Hematopoietic multipotent progenitor cell treated with erythropoietin and hydrocortisone succinate and interleukin-3 and kit ligand, for 8 days (in vitro differentiated cells): ENCODE data around the gene TUBB3.
A peak's percentile ranks its signal among the peaks of the same experiment; 100 is the strongest.
"Not testable (repeated sequence)": the region's sequence is repeated elsewhere in the genome, so short reads cannot be mapped to it uniquely, and the experiment has no call there.

Experiments
- DNase-seq: peaks from one replicate; pipeline ENCODE4 v3.0.0-alpha.2; 2015

TUBB3 gene

DNA sequence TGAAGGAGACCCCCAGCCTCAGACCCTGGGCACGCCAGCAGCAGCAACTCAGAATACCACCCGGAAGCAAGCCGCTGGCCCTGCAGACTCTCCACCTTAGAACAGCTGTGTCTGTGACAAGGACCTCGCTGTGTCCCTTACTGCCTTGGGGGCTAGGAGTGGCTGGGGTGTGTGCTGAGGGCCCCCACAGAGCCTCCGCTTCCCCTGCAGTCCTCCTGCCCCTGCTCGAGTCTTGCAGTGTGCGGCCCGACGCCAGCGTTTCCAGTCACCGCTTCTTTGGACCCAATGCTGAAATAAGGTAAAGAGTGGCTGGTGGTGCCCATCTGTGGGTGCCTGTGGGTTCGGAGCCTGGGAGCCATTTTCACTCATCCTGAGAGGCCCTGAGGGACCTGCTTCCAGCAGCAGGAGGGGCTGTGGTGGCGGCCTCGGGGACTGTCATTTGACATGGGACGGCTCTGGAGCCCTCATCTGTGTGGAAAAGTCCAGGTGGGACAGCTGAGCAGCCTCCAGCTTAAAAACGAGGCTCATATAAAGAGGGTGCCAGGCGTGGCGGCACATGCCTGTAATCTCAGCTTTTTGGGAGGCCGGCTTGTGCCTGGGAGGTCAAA lies 19.1 kb upstream of the TUBB3 start:
- no peak for DNase-seq

DNA sequence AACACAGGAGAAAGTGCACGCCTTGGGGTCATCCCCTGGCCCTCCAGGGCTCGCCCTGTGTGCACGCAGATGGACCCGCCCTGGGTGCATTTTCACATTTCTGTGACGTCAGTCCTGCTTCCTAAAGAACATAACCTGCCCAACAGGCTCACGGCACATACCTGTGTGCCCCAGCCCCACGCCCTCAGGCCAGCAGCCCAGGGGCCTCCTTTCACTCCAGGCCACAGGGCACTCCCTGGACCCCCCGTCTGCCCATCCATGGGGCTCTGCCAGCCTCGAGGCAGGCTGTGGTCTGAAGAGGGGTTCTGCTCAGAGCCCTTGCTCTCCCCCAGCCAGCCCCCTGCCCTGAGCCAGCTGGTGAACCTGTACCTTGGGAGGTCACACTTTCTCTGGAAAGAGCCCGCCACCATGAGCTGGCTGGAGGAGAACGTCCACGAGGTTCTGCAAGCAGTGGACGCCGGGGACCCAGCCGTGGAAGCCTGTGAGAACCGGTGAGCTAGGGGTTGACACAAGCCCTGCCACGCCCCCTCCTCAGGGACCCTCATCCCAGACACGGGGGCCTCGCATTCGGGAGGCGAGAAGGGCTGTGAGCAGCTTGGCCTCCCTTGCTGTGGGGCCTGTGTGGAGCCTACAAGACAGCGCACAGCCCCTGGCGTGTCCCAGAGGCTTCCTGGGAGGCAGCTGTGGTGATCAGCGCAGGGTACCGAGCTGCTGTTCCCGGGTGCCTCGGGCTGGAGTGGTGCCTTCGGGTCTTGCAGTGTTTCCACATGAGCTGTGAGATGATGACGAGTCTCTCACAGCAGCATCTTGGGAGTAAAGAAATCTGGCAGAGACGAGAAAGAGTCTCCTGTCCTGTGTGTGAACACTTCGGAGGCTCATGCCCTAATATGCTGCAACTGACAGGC lies 18.3 kb upstream of the TUBB3 start:
- DNase-seq = no peak

DNA sequence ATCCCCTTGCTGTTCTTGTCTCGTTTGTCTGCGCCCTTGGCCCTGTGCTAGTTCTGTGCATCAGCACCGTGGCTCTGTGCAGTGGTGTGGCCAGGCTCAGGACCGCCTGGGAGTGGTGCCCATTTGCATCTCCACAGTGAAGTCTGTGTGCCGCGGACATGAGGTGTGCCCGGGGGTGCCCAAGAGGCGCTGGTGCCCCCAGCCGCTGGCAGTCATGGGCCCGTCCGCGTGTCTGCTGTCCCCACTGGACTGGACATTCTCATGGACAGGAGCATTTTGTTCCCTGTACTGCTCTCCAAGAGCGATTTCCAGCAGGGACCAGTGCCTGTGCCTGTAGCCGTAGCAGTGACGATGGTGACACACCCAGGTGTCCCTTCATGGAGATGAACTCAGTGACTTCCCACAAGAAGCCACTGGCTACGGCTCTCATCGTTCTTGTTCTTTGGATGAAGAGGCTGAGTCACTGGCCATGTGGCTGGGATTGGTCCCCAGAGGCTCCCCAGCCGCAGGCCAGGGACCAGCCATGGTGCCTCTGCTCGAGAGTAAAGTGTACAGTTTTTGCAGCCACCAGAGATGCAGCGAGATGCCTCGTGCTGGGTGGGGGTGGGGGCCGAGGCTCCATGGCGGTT lies 17.5 kb upstream of the TUBB3 start:
- DNase-seq = no peak

DNA sequence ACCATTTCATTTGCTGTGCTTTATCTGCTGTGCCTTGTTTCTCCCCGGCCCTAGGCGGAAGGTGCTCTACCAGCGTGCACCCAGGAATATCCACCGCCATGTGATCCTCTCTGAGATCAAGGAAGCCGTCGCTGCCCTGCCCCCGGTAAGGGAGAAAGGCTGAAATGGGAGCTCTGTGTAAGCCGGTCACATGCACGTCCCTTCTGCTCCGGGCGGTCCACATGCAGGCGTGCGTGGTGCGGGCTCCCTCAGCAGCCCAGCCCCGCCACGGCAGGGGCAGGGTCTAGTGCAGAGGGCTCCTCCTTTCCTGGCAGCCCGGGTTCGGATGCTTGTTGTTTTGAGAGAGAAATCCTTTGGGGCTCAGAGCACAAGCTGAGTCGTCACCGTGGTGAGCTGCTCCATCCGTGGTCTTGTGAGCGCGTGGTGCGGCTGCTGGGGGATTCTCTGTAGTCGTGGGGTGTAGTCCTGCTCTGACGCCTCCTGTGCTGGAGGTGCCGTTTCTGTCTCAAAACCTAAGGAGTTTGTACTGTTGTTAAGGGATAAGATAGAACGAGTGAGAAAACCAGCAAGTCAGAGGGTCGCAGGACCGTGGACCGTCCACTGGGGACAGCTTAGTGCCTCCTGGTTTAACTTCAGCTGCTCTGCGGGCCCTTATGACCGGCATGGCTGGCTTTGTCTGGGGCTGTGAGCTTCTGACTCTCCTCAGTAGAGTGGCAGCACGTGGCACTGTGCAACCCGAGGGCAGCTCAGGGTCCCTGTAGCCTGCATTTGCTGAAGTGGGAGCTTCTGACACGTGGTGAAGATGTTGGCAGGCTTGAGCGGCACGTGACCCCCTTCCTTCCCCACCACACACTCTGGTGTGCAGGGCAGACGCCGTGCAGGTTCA lies 16.8 kb upstream of the TUBB3 start:
- DNase-seq = no peak

DNA sequence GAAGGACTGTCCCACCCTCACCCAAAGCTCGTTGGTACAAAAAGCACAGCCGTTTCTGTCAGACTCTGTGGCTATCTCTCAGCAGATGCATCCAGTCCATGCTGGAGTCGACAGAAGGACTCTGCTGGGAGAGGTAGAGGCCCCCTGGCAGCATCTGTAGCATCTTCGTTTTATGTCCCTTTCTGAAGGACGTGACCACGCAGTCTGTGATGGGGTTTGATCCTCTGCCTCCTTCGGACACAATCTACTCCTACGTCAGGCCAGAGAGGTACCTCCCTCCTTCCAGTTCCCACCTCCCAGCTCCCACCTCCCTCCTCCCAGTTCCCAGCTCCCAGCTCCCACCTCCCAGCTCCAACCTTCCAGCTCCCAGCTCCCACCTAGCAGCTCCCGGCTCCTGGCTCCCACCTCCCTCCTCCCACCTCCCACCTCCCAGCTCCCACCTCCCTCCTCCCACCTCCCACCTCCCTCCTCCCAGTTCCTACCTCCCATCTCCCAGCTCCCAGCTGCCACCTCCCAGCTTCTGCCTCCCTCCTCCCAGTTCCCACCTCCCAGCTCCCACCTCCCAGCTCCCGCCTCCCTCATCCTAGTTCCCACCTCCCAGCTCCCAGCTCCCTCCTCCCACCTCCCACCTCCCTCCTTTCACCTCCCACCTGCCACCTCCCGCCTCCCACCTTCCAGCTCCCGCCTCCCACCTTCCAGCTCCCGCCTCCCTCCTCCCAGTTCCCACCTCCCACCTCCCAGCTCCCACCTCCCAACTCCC lies 15.9 kb upstream of the TUBB3 start:
- DNase-seq = no peak

DNA sequence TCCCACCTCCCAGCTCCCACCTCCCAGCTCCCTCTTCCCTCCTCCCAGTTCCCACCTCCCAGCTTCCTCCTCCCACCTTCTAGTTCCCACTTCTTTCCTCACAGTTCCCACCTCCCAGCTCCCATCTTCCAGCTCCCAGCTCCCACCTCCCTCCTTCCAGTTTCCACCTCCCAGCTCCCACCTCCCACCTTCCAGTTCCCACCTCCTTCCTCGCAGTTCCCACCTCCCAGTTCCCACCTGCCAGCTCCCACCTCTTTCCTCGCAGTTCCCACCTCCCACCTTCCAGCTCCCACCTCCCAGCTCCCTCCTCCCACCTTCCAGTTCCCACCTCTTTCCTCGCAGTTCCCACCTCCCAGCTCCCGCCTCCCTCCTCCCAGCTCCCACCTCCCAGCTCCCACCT lies 14.9 kb upstream of the TUBB3 start:
- DNase-seq = no peak

DNA sequence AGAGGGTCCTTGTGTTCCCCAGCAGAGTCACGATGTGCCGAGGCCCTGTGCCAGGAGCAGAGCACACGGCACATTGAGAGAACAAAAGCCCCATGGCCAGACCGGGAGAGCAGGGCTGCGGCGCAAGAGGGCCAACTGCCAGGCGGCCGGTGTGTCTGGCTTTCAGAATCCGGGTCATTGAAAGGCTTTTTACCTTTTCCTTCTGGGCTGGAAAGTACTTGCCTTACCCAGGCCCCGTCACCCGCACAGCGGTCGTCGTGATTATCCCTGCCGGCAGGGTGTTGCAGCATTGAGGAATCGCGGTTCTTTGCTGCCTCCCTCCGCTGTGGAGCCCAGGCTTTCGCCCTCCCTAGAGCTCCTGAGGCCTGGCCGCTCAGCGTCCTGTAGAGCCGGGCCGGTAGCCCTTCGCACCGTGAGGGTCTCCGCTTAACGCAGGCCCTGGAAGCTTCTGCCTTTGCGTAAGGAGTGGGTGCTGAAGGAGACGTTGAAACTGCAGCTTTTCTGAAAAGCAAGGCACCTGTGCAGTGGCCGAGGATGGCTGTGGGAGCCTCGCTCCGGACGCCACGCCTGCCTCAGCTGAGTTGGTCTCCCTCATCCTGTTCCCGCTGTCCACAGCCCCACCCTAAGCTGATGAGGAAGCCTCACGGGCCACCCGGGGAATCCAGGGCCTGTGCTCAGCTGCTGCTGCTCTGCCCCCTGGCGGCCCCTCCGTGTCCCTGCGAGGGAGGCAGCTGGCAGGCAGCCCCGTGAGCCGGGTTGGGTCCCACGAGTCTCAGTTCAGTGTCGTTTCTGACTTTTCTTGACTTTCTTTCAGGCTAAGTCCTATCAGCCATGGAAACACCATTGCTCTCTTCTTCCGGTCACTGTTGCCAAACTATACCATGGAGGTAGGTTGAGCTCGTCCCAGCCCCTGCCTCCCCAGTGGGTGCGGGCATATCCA lies 13.1 kb upstream of the TUBB3 start:
- peak; percentile 70 for DNase-seq

DNA sequence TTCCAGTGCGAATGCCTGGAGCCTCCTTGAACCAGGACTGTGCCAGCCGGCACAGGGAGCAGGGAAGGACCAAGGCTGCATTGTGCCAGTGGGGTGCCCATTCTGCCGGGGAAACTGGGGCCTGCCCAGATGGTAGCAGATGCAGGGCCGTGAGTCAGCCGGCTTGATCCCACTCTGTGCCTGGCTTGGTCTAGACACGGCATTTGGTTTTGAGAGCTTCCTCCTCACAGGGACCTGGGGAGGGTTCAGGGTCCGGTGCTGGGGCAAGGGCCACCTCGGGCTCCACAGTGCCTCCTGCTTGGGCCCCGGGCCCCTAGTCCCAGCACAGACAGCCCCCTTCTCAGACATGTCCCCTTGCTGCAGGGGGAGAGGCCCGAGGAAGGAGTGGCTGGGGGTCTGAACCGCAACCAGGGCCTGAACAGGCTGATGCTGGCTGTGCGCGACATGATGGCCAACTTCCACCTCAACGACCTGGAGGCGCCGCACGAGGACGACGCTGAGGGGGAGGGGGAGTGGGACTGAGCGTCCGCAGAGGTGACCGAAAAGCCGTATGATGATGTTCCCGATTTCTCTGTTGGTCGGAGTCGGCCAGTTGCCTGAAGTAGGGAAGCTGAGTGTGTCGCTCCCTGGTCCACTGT lies 12.3 kb upstream of the TUBB3 start:
- no peak for DNase-seq

DNA sequence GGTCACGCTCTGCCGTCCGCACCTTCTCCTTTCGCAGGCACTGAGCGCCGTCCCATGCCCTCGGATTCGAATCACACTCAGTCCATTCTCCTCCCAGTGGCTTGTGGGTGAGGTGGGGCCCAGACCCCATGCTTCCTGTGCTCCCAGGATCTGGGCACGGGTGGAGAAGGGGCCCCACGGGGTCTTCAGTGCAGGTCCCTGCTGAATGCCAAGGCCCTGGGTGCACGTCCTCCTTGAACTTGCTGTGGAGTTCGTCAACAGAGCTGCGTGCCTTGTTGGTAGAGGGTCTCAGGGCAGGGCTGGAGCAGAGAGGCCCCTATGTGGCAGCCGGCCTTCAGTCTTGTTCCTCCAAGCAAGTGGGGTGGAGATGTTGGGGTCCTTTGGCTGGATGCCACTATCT lies 11.8 kb upstream of the TUBB3 start:
- DNase-seq = no peak

DNA sequence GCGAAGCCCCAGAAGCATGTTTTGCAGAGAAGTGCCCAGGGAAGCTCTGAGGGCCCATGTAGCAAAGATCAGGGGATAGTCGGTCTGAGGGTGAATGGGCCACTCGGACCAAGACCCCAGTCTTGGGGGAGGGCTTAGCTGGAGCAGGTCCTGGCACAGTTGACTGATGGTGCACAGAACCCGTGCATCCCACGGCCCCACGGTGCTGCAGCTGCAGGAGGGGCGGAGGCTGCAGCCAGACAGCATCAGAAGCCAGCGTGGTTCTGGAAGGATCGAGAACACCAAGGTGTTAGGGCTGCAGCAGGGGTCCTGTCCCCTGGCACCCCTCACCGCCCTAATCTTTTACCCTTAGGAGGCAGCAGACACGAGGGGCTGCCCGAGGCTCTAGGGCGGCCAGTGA lies 11.0 kb upstream of the TUBB3 start:
- DNase-seq = no peak

DNA sequence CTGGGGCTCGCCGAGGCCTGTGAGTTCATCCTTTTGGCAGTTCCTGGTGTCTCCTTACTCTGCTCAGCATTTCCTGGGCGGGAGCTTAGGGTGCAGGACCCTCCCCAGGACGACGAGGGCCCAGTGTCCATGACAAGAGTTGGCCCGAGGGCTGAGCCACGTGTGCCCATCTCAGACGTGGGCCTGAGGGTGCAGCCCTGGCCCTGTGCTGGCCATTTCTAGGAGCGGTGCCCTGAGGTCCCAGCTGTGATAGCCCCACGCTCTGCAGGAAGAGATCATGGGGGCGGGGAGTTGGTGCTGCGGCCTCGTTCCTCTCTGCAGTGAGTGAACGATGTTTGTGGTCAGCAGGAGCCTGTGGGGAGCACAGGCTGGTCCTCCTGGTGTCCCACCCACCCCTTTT lies 10.5 kb upstream of the TUBB3 start:
- no peak for DNase-seq

DNA sequence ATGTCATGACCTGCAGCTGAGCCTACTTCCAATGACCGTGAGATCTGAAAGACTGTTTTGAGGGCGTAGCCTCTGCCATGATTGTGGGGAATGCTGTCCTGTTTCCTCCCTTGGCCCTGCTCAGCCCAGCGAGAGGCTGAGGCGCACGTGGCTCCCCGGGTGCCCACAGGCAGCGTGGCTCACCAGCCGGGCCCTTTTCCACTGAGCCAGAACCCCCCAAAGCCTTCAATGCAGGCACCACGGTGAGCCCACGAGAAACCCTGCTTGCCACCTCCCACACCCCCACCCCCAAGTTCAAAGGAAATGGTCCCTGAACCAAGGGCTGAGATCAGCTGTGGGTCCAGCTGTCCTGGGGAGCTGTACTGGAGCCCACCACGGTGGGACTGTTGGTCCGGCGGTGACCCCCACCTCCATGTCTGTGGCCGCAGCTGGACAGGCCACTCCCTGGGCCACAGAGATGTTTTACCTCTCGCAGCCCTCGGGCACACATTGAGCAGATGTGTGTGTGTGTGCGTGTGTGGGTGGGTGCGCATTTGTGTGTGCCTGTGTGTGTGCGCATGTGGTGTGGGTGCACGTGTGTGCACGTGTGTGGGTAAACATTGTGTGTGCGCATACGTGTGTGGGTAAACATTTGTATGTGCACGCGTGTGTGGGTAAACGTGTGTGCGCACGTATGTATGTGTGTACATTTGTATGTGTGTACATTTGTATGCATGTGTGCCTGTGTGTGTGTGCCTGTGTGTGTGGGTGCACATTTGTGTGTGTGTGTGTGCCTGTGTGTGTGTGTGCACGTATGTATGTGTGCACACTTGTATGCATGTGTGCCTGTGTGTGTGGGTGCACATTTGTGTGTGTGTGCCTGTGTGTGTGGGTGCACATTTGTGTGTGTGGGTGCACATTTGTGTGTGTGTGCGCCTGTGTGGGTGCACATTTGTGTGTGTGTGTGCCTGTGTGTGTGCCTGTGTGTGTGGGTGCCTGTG lies 9.4 kb upstream of the TUBB3 start:
- DNase-seq = no peak

DNA sequence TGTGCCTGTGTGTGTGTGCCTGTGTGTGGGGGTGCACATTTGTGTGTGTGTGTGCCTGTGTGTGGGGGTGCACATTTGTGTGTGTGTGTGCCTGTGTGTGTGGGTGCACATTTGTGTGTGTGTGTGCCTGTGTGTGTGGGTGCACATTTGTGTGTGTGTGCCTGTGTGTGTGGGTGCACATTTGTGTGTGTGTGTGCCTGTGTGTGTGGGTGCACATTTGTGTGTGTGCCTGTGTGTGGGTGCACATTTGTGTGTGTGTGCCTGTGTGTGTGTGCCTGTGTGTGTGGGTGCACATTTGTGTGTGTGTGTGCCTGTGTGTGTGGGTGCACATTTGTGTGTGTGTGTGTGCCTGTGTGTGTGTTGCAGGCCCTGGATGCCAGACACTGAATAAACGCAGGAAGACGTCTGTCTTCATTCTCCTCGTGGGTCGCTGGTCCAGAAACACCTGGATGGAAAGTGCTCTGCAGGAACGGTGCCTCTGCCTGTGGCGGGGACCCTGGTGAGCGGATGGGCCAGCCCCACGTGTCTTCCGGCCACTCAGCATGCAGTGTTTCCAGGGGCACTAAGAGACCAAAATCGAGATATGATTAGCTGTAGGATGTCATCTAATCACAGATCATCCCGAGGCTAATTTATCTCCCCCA lies 8.4 kb upstream of the TUBB3 start:
- DNase-seq = not testable (repeated sequence)

DNA sequence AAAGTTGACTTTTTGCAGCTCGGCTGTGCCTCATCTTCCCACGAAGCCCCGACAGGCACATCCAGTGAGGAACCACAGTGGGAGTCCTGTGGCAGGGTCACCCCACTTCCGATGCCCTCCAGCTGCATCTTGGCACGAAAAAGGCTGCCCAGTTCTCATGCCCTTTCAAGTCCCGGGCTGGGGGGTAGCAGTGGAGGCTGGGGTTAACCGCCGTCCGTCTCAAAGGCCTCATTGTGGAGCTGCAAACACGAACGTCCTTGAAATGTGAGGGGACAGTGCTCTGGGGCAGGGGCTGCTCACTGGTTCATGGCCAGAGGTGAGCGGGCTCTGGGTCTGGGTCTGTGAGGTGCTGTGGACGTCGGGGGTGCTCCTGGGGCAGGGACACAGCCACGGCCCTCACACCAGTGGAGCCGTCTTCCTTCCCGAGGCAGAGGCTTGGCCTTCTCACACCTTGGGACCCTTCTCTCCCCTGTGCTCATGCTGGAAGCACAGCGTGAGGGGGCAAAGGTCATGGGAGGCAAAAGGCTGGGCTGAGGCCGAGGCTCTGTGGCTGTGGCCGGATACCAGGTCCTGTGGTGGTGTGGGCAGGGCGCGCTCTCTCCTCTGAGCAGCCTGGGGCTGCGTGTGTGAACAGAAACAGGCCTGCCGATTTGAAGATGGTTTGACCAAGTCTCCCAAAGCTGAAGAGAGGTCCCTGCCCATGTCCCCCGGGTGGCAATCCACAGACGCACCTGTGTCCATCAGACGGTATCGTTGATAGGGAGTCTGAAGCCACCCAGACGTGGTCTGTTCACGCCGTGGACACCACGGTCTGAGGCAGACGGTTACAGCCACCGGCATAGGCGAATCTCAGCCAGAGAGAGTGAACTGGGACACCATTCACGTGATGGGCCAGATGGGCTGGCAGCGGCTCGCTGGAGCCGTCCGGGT lies 7.6 kb upstream of the TUBB3 start:
- DNase-seq = no peak

DNA sequence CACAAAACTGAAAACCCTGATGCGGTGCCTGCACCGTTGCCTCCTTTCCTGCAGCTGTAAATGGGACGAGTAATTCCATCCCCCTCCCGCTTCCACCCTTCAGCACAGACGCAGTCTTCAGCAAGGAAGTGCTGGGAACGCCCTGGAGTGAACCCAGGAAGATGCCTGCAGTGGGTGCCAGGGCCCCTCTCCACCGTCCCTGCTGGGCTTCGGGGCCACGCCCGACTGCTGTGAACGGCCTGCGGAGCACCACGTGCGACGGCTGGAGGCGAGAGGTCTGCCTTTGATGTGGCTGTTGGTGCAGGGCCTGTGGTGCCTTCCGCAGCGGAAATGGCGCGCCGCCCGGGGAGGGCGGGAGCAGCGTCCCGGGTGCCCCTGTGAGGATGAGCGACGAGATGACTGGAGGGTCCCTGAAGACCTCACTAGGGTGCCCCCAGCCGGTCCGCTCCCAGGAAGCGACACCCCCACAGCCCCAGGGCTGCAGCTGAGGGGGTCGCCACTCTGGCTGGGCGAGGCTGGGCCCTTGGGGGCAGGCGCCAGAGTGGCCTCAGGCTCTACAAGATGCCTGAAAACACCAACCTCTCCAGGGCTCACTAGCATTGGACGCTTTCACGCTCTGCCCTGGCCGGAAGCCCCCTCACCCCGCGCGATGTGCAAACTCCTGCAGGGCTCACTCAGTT lies 5.2 kb upstream of the TUBB3 start:
- DNase-seq = peak; percentile 88

DNA sequence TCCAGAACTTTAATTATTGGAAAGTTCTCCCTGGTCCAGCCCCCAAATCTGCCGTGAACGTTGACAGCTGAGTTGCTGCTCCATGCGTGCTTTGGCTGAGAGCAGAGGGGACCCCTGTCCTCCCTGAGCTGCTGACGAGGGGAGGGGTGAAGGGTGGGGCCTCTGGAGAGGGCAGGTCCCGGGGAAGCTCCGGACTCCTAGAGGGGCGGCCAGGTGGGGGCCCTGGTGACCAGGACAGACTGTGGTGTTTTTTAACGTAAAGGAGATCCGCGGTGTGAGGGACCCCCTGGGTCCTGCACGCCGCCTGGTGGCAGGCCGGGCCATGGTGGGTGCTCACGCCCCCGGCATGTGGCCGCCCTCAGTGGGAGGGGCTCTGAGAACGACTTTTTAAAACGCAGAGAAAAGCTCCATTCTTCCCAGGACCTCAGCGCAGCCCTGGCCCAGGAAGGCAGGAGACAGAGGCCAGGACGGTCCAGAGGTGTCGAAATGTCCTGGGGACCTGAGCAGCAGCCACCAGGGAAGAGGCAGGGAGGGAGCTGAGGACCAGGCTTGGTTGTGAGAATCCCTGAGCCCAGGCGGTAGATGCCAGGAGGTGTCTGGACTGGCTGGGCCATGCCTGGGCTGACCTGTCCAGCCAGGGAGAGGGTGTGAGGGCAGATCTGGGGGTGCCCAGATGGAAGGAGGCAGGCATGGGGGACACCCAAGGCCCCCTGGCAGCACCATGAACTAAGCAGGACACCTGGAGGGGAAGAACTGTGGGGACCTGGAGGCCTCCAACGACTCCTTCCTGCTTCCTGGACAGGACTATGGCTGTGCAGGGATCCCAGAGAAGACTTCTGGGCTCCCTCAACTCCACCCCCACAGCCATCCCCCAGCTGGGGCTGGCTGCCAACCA lies 4.4 kb upstream of the TUBB3 start, which contains the start of gene MC1R:
Gene MC1R, plus strand, starts transcription at position 410 of the 895 bp plus-strand sequence. Its CDS starts 397 bp downstream, at position 807.
- DNase-seq = peak; percentile 57
